IMR-90 (cell line): ENCODE data around the gene A4GALT. TPM values are rescaled to one million over a fixed set of nuclear protein-coding genes. Genes with fewer than 3 reads are reported as not detected.

Experiments
- ATAC-seq: fragments of 200-7000 bp; cut with Tn5 transposase; 2 replicates; pipeline ENCODE4 v1.9.1; 2020; ENCODE audit warnings: low read depth, mild to moderate bottlenecking, moderate library complexity
- BruUV-seq: library from RNA; stranded (reverse); fragments of 400-500 nt; replicated peaks from 2 replicates; lab custom pipeline; 2021; lab: Mats Ljungman, UMichigan
- CTCF ChIA-PET: fragments of 300-600 bp; formaldehyde crosslinking; extraction: SDS; loops from one replicate; lab custom pipeline; 2021; ENCODE audit warnings: antibody characterized with exemption; lab: Yijun Ruan, JAX
- POLR2A ChIA-PET: fragments of 300-600 bp; sonication (Branson Sonifier 250); formaldehyde crosslinking; loops from one replicate; lab custom pipeline; 2022; ENCODE audit warnings: antibody characterized with exemption; ENCODE audit not compliant: unreplicated experiment; lab: Charles Lee
- DNase-seq: peaks from one replicate; pipeline ENCODE4 v3.0.0; 2013
- H2AFZ ChIP-seq: replicated peaks from 2 replicates; pipeline ENCODE3; 2013; ENCODE audit warnings: low read length, mild to moderate bottlenecking; ENCODE audit not compliant: poor library complexity
- H2AK5ac ChIP-seq: 2 replicates; pipeline ENCODE4 v1.6.1; 2013; ENCODE audit warnings: low read depth, low read length, inconsistent platforms
- H2AK9ac ChIP-seq: replicated peaks from 2 replicates; pipeline ENCODE3; 2013; ENCODE audit warnings: mild to moderate bottlenecking, low read depth, low read length, moderate library complexity; ENCODE audit not compliant: poor library complexity
- H2BK120ac ChIP-seq: 2 replicates; pipeline ENCODE4 v1.6.1; 2013; ENCODE audit warnings: low read depth, low read length, inconsistent platforms
- H2BK15ac ChIP-seq: 3 replicates; pipeline ENCODE4 v1.6.1; 2013; ENCODE audit warnings: low read depth, low read length, inconsistent platforms
- H2BK20ac ChIP-seq: 2 replicates; pipeline ENCODE4 v1.6.1; 2013; ENCODE audit warnings: low read depth, mild to moderate bottlenecking, inconsistent platforms, low read length, moderate library complexity
- H2BK5ac ChIP-seq: 2 replicates; pipeline ENCODE4 v1.6.1; 2013; ENCODE audit warnings: mild to moderate bottlenecking, low read depth, low read length, inconsistent platforms; ENCODE audit not compliant: poor library complexity, severe bottlenecking
- H3K14ac ChIP-seq: replicated peaks from 2 replicates; pipeline ENCODE4 v1.6.1; 2013; ENCODE audit warnings: low read depth, low read length, inconsistent platforms
- H3K18ac ChIP-seq: 2 replicates; pipeline ENCODE4 v1.6.1; 2013; ENCODE audit warnings: low read depth, low read length, control low read depth
- H3K23ac ChIP-seq: 2 replicates; pipeline ENCODE4 v1.6.1; 2013; ENCODE audit warnings: low read depth, low read length, inconsistent platforms
- H3K27ac ChIP-seq: 2 replicates; pipeline ENCODE4 v1.5.1; 2013; ENCODE audit warnings: mild to moderate bottlenecking, control low read depth, low read length; ENCODE audit not compliant: insufficient read depth
- H3K27me3 ChIP-seq: 2 replicates; pipeline ENCODE4 v1.6.1; 2013; ENCODE audit warnings: low read length; ENCODE audit not compliant: control insufficient read depth, insufficient read depth
- H3K36me3 ChIP-seq: 2 replicates; pipeline ENCODE4 v1.6.1; 2013; ENCODE audit warnings: low read length, mixed read lengths; ENCODE audit not compliant: control insufficient read depth, insufficient read depth
- H3K4ac ChIP-seq: 2 replicates; pipeline ENCODE4 v1.6.1; 2013; ENCODE audit warnings: low read depth, low read length, inconsistent platforms
- H3K4me1 ChIP-seq: 2 replicates; pipeline ENCODE4 v1.6.1; 2013; ENCODE audit warnings: low read length, mixed read lengths; ENCODE audit not compliant: control insufficient read depth, insufficient read depth
- H3K4me2 ChIP-seq: 2 replicates; pipeline ENCODE4 v1.6.1; 2013; ENCODE audit warnings: low read depth, mild to moderate bottlenecking, control low read depth, low read length, moderate library complexity
- H3K4me3 ChIP-seq: 2 replicates; pipeline ENCODE4 v1.5.1; 2013; ENCODE audit warnings: low read depth, mild to moderate bottlenecking, control low read depth, low read length, moderate library complexity; ENCODE audit not compliant: insufficient read depth
- H3K56ac ChIP-seq: 2 replicates; pipeline ENCODE4 v1.6.1; 2013; ENCODE audit warnings: low read length, inconsistent platforms; ENCODE audit not compliant: insufficient read depth; ENCODE audit errors: extremely low read depth
- H3K79me1 ChIP-seq, 2 experiments: 2 replicates each; pipeline ENCODE4 v1.6.1; 2013; ENCODE audit warnings: low read length in 2 of 2, inconsistent platforms in 1 of 2, low read depth in 1 of 2
- H3K9ac ChIP-seq: 2 replicates; pipeline ENCODE4 v1.6.1; 2013; ENCODE audit warnings: low read depth, low read length, control low read depth
- H3K9me1 ChIP-seq: 2 replicates; pipeline ENCODE4 v1.6.1; 2013; ENCODE audit warnings: low read length, inconsistent platforms; ENCODE audit not compliant: insufficient read depth
- H3K9me3 ChIP-seq: 2 replicates; pipeline ENCODE4 v1.6.1; 2013; ENCODE audit warnings: low read length; ENCODE audit not compliant: control insufficient read depth, insufficient read depth
- H4K20me1 ChIP-seq: 2 replicates; pipeline ENCODE4 v1.6.1; 2013; ENCODE audit warnings: low read length, inconsistent platforms; ENCODE audit not compliant: insufficient read depth
- H4K5ac ChIP-seq: 2 replicates; pipeline ENCODE4 v1.6.1; 2013; ENCODE audit warnings: mild to moderate bottlenecking, low read depth, low read length, control low read depth
- H4K8ac ChIP-seq, 2 experiments: 2 replicates each; pipeline ENCODE4 v1.6.1; 2013; ENCODE audit warnings: low read depth in 2 of 2, low read length in 2 of 2, control low read depth in 1 of 2, inconsistent platforms in 1 of 2
- H4K91ac ChIP-seq: 2 replicates; pipeline ENCODE4 v1.6.1; 2013; ENCODE audit warnings: low read depth, low read length, inconsistent platforms; ENCODE audit not compliant: insufficient read depth
- POLR2A ChIP-seq: IDR thresholded peaks from 2 replicates; pipeline ENCODE4 v1.6.1; 2012; ENCODE audit warnings: mild to moderate bottlenecking, low read depth, low read length
- WGBS, 2 experiments: methylation state at CpG; one replicate each; pipeline versions ENCODE4 v1.1.5 to v1.1.7; 2013; ENCODE audit warnings: missing lambda C conversion rate in 2 of 2; ENCODE audit not compliant: insufficient read length in 1 of 2; ENCODE audit errors: extremely low coverage in 2 of 2; 5-methylcytosine and 5-hydroxymethylcytosine counted together
- dilution Hi-C: fragments of 300-500 bp; cut with HindIII; formaldehyde crosslinking; loops from one replicate; pipeline ENCODE4 v1.14.3; 2018; ENCODE audit warnings: low sequenced_read_pairs; ENCODE audit not compliant: unreplicated experiment
- in situ Hi-C: fragments of 300-500 bp; cut with MboI; formaldehyde crosslinking; loops from 3 replicates; pipeline ENCODE4 v1.14.3; 2019; ENCODE audit warnings: low sequenced_read_pairs, inconsistent platforms, mixed read lengths
- intact Hi-C: fragments of 100-400 bp; cut with micrococcal nuclease; formaldehyde crosslinking; loops from 2 replicates; pipeline ENCODE4 v1.10.0; 2022
- polyA plus RNA-seq, 3 experiments: library from polyadenylated mRNA; depleted of rRNA; stranded (reverse); fragments of >200 nt; gene quantifications; 2 replicates each; pipeline ENCODE4 v1.2.3, GENCODE V29; 2012; ENCODE audit warnings: low replicate concordance in 1 of 3
- total RNA-seq: library from RNA; depleted of rRNA; stranded (reverse); fragments of >200 nt; gene quantifications from 2 replicates; pipeline ENCODE4 v1.2.3, GENCODE V29; 2012

A4GALT gene
- total and polyA plus RNA-seq, 2 of the 4 experiments (the other 2 are of a cell fraction) = 1.6 to 6.1 TPM

GRCh38 chr22:42679691-42680090 is 41.0 kb downstream of the A4GALT start:
- intact Hi-C loops = no loop called here
- no CpG with 5 or more reads among the region's 4 CpGs for WGBS, 2 experiments
- POLR2A ChIA-PET = no interaction called here

More at GRCh38 chr22:42679691-42680090, 41.0 kb downstream of the A4GALT start:
- Histone ChIP-seq H3K27me3 (no peaks in the 10 kb centered on the region), H4K5ac (peak overlapping the region; percentile 82; the same call in 1 of the 2 replicates), H3K4me3 (no peak overlapping the region), H2AFZ (no peak overlapping the region), H4K20me1 (no peaks in the 10 kb centered on the region), H3K23ac (no peak overlapping the region), H3K27ac (peak overlapping the region; percentile 86; the same call in 1 of the 2 replicates), H3K9ac (no peak overlapping the region), H4K8ac (peak overlapping the region; percentile 61 to 90), H3K14ac (peak overlapping the region; percentile 81), H2AK5ac (peak overlapping the region; percentile 90; the same call in 1 of the 2 replicates), H3K56ac (peak overlapping the region; percentile 56; the same call in 1 of the 2 replicates), H3K36me3 (no peaks in the 10 kb centered on the region), H2AK9ac (peak overlapping the region; percentile 95), H3K18ac (peak overlapping the region; percentile 70; the same call in 1 of the 2 replicates), H3K4me2 (no peak overlapping the region), H2BK5ac (peak overlapping the region; percentile 91), H4K91ac (peak overlapping the region; percentile 89), H2BK20ac (peak overlapping the region; percentile 84), H3K4ac (peak overlapping the region; percentile 94), H2BK120ac (peak overlapping the region; percentile 95), H2BK15ac (peak overlapping the region; percentile 89; the same call in 2 of the 3 replicates), H3K9me1 (peaks cover 18% of the 10 kb centered on the region), H3K4me1 (peaks cover 15% of the 10 kb centered on the region), H3K9me3 (peaks cover 2% of the 10 kb centered on the region), H3K79me1 (peaks cover 0 to 3% of the 10 kb centered on the region in 2 experiments; a peak in 1 of 4 replicates)
- no TSS peak for BruUV-seq
- in situ Hi-C loops = no loop called here
- ATAC-seq (no peak), DNase-seq (no peak)
- dilution Hi-C loops = no loop called here
- CTCF ChIA-PET = no interaction called here
- no peak for TF ChIP-seq POLR2A
